Glomerular endothelial cell (primary cell): ENCODE results near the gene BEX5. TPM values are rescaled to one million over a fixed set of nuclear protein-coding genes. Genes with fewer than 3 reads are reported as not detected.
"Not testable (repeated sequence)": the region's sequence is repeated elsewhere in the genome, so short reads cannot be mapped to it uniquely, and the experiment has no call there.

ENCODE experiments used
- DNase-seq: peaks from one replicate; pipeline ENCODE4 v3.0.0-alpha.2; 2011; ENCODE audit warnings: low read depth, low spot score; ENCODE audit errors: extremely low read depth
- total RNA-seq: library from RNA; depleted of rRNA; stranded (reverse); fragments of >200 nt; gene quantifications from 2 replicates; pipeline ENCODE4 v1.2.3, GENCODE V29; 2015

The BEX5 gene
- 0.47 TPM in 1 of 2 replicates, not detected in the other for total RNA-seq

- peak; percentile 3 for DNase-seq
Measured at GRCh38 chrX:102155806-102156179, at the start of gene BEX5. Gene BEX5, minus strand, starts transcription at chrX:102155977. Its CDS starts 1,712 bp downstream, at chrX:102154265.

- DNase-seq, result no peak
Measured at GRCh38 chrX:102185967-102186720, 30.4 kb upstream of the BEX5 start.

GRCh38 chrX:102154900-102155805 lies 624 bp downstream of the BEX5 start:
- DNase-seq, result no peak

GRCh38 chrX:102154218-102154860 lies 1.4 kb downstream of the BEX5 start:
- DNase-seq, result no peak

- not testable (repeated sequence) for DNase-seq
Measured at GRCh38 chrX:102142274-102142673, 13.5 kb downstream of the BEX5 start, which contains the start of gene TCEAL6. Gene TCEAL6, minus strand, starts transcription at chrX:102142481.

- not testable (repeated sequence) for DNase-seq
Measured at GRCh38 chrX:102141631-102142030, 14.1 kb downstream of the BEX5 start.

GRCh38 chrX:102140876-102141275 lies 14.9 kb downstream of the BEX5 start:
- not testable (repeated sequence) for DNase-seq

- DNase-seq, result no peak
Measured at GRCh38 chrX:102138064-102138463, 17.7 kb downstream of the BEX5 start.

- DNase-seq, result peak; percentile 2
Measured at GRCh38 chrX:102129473-102129872, 26.3 kb downstream of the BEX5 start.

- no peak for DNase-seq
Measured at GRCh38 chrX:102126863-102127262, 28.9 kb downstream of the BEX5 start.

GRCh38 chrX:102126080-102126818 lies 29.5 kb downstream of the BEX5 start:
- DNase-seq, result not testable (repeated sequence)

GRCh38 chrX:102125436-102125835 lies 30.3 kb downstream of the BEX5 start, which contains the start of gene TCEAL2:
Gene TCEAL2, plus strand, starts transcription at chrX:102125679. Its CDS starts 1,152 bp downstream, at chrX:102126831.
- not testable (repeated sequence) for DNase-seq

- not testable (repeated sequence) for DNase-seq
Measured at GRCh38 chrX:102125014-102125413, 30.8 kb downstream of the BEX5 start.

GRCh38 chrX:102115748-102116147 lies 40.0 kb downstream of the BEX5 start:
- no peak for DNase-seq

- no peak for DNase-seq
Measured at GRCh38 chrX:102113367-102113766, 42.4 kb downstream of the BEX5 start.

Other genes with a start within 250 kb of the BEX5 start
- 1.6 and 4.8 TPM in 2 replicates for gene ZMAT1, start 223.9 kb downstream of the BEX5 start, total RNA-seq
- not detected in 2 replicates for gene TCEAL2, start 30.3 kb downstream of the BEX5 start, total RNA-seq
- gene TCEAL6, start 13.5 kb downstream of the BEX5 start, total RNA-seq, result not detected in 2 replicates
- not detected in 2 replicates for gene TCP11X1, start 59.3 kb upstream of the BEX5 start, total RNA-seq
- gene NXF2, start 91.2 kb upstream of the BEX5 start, total RNA-seq, result not detected in 2 replicates